MV-4-11 (cell line): Measurements from ENCODE around the gene CALHM6.

ENCODE experiments used
- DNase-seq: peaks from one replicate; lab custom pipeline; 2025; lab: John Stamatoyannopoulos, UW

The CALHM6 gene

DNA sequence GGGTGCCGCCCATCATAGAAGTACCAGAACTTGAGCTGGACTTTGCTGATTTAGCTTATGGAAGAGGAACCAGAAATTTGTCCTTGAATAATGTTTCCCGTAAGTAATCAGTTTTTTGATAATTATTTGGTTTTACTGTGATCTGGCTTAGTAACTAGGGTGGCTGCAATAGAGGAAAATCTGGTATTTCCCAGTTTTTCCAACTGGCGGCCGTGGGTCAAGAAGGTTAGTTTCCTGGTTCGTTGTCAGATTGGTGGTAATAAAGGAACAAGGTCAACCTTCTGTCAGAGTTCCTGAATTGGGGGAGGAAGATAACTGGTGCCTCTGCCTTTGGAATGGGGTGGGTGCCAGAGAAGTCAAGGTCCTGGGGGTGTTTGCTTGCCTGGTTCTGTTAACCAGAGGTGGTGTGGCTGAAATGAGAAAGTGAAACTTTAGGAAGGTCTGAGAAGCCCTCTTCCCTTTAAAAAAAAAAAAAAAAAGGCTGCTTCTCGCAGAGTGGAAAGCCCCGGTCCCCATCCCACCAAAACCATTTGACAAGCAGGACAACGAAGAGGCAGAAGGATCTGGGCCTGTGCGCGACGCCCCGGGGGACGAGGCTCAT is at the start of gene CALHM6:
Gene CALHM6, plus strand, starts transcription at position 45 of the 601 bp plus-strand sequence. Its CDS starts 555 bp downstream, at position 600.
- no peak for DNase-seq

DNA sequence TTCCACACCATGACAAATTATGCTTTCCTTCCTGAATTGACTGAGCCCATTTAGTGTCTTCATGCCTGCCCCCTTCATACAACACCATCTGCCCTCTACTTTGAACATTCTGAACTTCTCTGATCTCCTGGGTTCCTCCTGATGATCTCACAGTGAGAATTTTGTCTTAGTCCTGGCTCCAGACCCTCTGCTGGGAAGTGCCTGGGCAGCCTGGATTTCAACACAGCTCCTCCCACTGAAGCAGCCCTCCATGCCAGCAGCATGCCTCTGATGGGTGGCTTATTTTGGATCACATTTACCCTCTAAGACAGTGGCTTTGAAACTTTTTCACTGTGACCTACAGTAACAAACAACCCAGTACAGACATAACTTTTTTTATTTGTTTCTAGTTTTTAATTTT is 48.9 kb upstream of the CALHM6 start:
- no peak for DNase-seq

DNA sequence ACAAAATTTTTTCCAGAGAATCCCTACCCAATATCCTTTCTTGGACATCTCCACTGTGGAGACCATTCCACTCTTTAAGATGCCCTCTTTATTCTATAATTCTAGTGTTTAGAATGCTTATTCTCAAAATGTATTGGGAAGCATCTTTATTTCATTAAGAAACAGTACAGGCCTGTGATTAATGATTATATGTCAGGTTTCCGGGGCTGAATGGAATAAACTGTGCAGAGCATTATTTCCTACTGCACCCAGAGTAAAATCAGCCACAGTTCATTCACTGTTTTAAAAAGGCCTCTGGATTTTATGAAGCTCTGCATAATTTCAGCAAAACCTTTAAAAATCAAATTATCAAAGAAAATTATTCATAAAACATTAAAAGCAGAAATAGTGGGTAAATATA is 47.8 kb upstream of the CALHM6 start:
- DNase-seq: no peak

DNA sequence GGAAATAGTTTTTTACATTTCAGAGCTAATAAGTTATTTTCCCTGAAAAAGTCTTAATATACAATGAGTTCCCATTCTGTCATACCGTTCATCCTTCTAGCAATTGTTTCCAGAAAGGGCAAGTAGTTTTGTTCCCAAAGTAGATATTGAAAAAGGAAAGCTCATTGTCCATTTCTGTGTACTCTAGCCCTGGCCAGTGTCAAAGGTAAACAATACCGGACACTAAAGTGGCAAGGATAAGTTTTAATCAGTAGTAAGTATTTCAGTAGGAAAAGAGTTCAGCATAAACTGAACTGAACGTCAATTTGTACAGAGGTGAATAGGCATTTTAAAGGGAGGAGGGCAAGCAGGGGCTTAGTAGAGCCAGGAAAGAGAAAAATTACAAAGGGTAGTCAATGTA is 43.5 kb upstream of the CALHM6 start:
- DNase-seq: no peak

DNA sequence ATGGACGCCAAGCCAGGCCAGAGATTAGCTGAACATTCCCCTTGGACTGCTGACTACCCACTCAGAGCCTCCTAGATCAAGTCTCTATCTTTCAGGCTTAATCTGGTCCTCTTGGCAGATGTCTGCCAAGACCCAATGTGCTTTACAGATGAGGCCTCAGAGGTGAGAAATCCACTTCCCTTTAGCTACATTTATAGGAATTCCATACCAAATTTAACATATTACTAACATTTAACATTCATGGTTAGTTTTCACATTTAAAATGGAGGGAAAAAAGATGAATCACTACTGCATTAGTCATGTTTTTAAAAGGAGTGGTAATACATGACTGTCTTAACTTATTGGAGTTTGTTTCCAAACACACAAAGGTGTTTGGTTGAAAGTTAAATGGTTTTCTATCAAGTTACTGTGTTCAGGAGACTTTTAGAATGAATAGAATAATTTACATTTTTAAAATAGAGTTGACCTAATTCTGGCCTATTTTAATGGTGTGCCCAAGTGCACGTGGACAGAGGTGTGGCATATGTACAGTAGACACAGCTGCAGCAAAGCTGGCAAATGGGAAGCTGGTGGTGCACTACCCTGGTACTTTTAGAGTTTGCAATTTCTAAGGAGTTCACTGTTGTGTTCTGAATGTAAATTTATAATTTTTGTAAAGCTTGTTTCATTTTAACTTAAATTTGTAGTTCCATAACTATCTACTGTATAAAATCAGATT is 41.9 kb upstream of the CALHM6 start:
- no peak for DNase-seq

DNA sequence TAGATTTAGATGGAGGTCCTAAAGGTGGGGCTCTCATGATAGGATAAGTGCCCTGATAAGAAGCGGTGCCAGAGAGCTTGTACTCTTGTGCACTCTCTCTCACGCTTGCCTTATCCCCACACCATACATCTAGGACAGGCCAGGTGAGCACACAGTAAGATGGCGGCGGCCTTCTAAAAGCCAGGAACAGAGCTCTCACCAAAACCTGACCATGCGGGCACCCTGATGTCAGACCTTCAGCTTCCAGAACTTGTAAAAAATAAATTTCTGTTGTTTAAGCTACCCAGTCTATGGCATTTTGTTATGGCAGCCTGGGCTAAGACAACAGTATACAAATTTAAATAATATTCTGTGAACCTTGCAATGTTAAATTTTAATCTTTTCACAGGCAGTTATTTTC is 40.8 kb upstream of the CALHM6 start:
- DNase-seq: no peak

DNA sequence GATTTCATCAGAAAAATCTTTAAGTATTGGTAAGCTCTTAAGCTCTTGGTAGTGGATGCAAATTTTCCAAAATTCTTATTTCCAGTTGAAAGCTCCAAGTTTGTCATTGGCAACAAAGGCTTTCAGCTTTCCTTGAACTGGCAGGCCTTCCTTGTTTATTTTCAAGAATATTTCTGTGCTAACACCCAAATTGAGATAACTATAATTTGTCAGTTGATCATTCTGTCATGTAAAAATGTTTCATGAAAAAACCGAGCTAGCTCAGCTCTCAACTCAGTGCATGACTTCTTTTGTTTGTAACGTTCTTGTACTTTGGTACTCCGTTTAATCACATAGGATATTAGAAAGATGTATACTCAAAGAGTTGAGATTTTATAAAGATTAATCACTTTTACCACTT is 38.9 kb upstream of the CALHM6 start:
- DNase-seq: no peak

DNA sequence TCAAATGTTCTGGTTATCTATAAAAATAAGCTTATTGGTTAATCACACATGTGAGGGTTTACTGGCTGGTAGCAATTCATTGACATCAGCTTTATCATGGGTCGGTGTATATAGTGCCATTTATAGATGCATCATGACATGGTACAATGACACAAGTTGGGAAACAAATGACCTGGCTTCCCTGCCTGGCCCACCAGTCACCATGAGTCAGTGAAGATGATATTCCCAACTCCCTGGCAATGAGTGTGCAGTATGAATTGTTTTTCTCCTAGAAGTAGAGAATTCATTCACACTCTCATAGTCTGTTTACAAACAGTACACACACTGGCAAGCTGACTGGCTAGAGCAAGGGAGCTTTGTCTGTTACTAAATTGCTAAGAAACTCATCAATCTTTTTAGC is 37.2 kb upstream of the CALHM6 start:
- DNase-seq: no peak

DNA sequence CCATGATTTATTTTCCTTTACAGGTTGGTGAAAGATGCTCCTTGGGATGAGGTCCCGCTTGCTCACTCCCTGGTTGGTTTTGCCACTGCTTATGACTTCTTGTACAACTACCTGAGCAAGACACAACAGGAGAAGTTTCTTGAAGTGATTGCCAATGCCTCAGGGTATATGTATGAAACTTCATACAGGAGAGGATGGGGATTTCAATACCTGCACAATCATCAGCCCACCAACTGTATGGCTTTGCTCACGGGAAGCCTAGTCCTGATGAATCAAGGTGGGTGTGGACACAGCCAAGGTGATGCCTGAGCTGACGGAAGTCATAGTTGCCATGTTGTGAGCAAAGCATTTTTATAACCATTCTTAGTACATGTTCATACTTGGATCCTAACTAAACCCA is 34.6 kb upstream of the CALHM6 start:
- DNase-seq: no peak

DNA sequence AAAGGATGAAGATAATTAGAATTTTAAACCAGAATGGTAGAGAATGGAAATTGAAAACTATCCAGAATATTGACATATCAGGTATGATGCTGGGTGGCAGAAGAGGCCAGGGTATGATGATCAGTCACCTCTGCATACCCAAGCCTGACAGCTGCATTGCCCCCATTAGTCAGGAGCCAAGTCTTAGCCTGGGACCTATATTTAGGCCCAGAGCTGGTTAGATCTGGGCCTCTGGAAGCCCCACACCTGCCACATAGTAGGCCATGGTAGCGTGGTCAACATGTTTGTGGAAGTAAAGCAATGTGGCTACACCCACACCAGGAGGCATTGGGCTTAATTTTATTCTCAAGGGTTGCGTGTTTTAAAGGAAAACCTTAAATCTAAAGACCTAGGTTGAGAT is 32.1 kb upstream of the CALHM6 start:
- DNase-seq: no peak

DNA sequence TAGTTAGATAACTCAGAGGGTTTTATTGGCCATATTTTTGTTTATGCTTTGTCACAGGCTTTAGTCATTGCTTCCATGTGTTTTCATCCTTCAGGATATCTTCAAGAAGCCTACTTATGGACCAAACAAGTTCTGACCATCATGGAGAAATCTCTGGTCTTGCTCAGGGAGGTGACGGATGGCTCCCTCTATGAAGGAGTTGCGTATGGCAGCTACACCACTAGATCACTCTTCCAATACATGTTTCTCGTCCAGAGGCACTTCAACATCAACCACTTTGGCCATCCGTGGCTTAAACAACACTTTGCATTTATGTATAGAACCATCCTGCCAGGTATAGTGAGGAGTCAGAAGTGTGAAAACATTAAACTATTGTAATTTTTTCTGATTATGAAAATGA is 30.3 kb upstream of the CALHM6 start:
- no peak for DNase-seq

DNA sequence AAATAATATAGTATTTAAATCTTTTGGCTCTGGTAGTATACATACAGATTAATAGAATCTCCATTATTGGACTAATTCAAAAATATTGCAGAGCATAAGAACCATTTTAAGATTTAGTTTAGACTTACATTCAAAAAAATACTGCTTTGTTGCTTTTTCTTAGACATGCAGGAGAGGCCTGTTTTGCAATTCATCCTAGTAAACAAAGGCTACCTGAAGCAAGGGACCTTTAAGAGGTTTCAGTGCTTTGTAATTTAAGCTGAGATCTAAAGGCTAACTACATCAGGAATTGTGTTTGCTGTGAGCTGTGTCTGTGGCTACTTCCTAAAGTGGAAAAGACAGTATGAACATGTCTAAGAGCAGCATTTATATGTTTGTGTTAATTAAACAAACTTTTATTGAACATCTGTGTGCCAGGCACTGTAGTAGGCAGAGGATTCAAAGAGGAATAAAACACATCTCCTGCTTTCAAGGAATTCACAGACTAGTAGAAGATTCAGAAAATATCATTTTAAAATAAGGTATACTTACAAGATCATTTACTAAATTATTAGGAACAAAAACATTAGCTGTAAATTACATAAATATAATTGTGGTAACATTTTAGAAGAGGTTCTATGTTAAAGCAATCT is 29.1 kb upstream of the CALHM6 start:
- DNase-seq: no peak

DNA sequence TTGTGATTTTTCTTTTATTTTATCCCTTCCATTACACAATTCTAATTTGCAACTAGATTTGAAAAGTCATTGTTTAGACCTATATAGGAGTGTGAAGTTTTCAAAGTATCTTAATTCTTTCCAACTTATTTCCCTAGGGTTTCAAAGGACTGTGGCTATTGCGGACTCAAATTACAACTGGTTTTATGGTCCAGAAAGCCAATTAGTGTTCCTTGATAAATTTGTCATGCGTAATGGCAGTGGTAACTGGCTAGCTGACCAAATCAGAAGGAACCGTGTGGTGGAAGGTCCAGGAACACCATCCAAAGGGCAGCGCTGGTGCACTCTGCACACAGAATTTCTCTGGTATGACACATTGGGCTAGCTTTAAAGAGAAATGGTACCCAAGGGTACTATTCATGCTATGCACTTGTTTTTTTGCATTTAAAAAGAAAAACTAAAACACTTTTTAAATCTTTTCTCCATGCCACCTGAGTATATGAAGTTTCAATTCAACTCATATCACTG is 27.9 kb upstream of the CALHM6 start:
- no peak for DNase-seq

DNA sequence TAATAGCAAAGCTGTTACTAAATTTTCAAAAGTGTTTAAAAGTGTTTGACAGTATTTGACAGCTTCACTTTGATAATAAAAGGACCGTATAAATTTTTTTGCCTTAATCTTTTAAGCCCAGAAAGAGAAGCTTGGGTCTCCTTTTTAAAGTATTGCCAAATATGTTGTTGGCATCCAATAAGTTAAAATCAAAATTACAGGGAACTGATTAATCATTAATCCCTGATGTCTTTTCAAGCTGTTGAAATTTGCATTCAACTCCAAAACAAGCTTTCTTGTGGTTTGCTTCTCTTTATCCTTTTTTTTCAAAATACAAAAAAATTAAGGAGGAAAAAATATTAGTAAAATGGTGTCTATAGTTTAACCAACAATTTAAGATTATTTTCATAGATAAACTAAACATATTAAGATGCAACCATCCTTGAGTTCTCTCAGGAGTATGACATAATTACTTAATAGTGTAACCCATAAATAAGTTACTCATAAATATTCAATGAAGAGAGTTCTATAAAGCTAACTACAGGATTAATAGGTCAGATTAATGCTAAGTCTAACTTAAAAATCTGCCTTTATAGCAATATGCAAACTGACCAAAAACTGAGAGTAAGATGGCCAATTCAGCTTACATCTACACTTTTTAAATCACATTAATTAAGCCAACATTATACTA is 27.0 kb upstream of the CALHM6 start:
- no peak for DNase-seq

DNA sequence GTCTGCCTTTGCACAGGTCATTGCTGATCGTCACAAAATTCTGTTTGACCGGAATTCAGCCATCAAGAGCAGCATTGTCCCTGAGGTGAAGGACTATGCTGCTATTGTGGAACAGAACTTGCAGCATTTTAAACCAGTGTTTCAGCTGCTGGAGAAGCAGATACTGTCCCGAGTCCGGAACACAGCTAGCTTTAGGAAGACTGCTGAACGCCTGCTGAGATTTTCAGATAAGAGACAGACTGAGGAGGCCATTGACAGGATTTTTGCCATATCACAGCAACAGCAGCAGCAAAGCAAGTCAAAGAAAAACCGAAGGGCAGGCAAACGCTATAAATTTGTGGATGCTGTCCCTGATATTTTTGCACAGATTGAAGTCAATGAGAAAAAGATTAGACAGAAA is 24.6 kb upstream of the CALHM6 start:
- no peak for DNase-seq

DNA sequence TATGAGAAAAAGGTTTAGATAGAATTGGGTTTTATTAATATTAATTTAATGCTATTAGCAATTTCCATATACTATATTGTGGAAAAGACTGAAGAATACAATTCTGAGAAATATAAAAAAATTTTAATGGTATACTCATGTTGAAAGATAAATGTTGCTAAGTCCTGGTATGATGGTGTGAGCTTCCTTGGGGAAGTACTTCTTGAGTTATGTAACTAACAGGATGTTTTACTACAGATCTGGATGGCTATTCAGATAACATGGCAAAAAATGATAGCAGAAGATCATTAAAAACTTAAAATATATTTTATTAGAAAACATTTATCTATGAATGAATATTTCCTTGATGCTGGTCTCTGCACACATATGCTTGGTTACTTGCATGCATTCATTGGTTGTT is 23.5 kb upstream of the CALHM6 start:
- no peak for DNase-seq

DNA sequence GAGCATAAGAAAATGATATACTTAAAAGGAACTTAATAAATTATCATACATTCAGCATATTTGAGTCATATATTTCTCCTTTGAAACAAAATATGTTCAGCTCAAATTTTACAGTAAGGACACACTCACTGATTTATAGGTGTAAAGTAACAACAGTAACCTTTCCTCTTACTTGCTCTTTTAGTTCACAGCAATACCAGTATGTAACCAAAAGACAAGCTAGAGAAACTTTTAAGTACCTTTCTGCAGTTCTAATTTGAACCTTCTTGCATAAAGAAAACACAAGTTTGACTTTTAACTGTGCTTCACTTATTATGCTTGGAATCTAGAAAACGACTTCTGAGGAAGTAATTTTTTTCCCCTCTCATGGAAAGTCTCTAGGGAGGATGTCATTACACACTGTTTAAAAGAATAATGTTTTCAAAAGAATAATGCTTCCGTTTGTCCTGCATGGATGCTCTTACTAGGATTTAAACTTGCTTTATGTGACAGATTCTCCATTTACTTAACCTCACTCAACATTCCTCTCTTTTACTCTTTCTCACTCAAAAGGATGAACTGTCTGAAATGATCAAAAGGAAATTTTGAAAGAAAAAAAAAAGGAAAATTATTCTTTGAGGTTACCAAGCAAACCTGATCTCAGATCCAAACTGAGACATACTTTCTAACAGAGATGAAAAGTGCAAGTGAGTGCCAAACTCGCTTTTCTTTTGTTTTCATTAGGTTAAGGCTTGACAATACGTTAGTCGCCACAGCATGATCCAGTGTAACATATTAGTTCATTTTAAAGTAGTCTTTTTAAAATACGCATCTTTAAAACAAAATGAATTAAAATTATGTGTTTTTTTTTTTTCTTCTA is 22.4 kb upstream of the CALHM6 start:
- no peak for DNase-seq

DNA sequence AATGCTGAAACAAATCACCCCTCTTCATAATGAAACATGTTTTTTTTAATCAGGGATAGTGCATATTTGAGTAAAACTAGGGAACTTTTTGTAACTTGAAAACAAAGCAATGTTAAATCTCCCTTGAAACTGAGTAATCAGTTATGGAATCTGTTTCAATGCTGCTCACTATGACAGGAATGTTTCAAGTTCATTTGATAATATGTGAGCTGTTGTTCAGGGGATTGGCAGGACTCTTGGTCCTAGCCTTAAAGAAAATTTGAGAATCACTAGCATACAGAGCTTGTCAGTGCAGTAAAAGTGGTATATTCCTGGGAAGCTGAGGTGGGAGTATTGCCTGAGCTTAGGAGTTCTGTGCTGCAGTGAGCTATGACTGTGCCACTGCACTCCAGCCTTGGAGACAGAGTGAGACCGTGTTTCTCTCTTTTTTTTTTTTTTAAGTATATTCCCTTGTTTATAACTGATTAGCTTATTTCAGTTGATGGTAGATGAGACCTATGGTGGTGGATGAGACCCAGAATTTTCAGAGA is 21.6 kb upstream of the CALHM6 start:
- no peak for DNase-seq

DNA sequence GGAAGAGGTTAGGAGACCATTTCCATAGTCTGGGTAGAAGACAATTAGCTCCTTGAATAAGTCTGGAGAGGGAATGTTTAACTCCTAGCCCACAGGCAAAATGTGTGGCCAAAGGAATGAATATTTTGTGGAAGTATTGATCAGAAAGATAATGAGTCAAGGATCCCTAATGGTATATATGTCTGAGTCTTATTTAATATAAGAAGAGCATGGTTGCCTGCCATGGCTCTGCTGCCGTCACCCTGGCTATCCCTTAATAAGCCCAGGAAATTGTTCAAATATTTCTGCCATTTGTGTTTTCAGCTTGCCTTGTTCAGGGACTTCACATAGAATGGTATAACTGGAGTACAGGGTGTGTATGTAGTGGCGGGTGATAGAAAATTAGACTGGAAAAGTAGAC is 18.1 kb upstream of the CALHM6 start:
- DNase-seq: no peak

DNA sequence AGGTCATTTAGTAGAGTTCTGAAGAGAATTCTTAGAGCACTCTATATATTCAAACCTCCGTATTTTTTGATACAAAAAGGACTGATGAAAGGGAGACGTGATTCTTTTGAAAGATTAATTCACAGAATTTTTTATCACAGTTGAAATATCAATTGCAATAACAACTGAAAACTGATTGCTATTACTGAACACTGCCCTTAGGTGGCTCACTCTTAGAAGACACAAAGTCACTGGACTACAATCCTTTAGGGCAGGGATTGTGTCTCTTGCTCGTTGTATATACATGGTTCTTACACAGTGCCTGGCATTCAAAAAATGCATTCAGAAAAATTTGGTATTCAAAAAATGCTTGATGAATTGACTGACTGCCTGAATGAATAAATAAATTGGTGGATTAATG is 17.1 kb upstream of the CALHM6 start:
- DNase-seq: no peak

DNA sequence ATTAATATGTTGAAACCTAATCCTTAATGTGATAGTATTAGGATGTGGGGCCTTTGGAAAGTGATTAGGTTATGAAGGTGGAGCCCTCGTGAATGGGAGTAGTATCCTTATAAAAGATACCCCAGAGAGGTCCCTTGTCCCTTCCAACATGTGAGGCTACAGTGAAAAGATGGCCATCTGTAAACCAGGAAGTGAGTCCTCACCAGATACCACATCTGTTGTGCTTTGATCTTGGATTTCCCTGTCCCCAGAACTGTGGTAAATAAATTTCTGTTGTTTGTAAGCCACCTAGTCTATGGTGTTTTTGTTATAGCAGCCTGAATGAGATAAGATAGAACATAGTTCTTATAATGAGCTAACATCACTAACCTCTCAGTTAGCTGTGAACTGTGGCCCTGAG is 16.6 kb upstream of the CALHM6 start:
- no peak for DNase-seq

DNA sequence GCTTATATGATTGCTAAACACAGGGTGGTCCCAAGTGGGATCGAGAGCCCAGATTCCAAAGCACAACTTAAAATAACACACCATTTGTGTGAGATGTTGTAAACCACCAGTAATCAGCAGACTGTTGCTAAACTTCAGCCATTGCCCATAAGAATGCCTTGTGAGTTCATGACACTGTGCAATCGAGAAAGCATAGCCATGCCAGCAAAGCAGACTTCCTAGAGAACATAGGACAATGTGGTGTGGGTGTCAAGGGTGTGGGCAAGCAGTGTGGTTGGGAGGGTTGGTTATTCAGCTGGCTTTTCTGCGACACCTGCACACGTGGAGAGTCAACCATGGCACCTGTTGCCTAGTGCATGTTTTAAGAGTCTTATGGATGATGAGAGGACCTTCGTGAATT is 16.1 kb upstream of the CALHM6 start:
- no peak for DNase-seq
